Measurements from ENCODE around the gene PLXDC2. TPM values are rescaled to one million over a fixed set of nuclear protein-coding genes. Genes with fewer than 3 reads are reported as not detected.

PLXDC2 gene
- total and polyA plus RNA-seq, 2 donors (not counting 1 experiment from before 2014, with no cell fraction given), result 0.07 TPM

DNA sequence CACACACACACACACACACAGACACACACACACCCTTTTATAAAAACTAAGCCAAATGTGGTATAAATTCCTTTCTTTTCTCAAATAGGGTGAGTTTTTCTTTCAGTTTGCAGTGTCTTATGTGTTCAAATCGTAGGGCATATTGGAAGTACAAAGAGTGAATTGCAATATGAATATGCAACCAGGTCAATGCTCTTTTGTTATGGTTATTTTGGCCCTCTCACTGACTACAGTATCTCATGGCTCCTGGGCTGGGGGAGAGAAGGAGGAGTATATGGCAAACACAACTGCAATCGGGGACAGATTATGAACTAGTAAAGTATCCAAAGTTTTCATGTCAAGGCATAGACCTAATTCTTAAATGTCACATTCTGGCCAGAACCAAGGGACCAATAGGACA, 301.9 kb downstream of the PLXDC2 start:
- H3K79me2 ChIP-seq (ENCODE audit: control insufficient read depth, insufficient read depth, low read length), result no peaks in the 10 kb centered on the region
- H3K4me1 ChIP-seq (ENCODE audit: control insufficient read depth in 2 of 2, insufficient read depth in 2 of 2, low read length in 2 of 2), result no peaks in the 10 kb centered on the region
- no peak for DNase-seq
- POLR2A ChIA-PET, result no interaction called here
- no CpG with 5 or more reads among the region's 2 CpGs for WGBS (ENCODE audit: insufficient coverage)
- H3K9me3 ChIP-seq (ENCODE audit: control extremely low read depth in 1 of 3, control insufficient read depth in 2 of 3, insufficient read depth in 1 of 3, low read length in 2 of 3), result peaks cover 0 to 5% (median 0%) of the 10 kb centered on the region in 3 donors
- TF ChIP-seq, protein P1, sequence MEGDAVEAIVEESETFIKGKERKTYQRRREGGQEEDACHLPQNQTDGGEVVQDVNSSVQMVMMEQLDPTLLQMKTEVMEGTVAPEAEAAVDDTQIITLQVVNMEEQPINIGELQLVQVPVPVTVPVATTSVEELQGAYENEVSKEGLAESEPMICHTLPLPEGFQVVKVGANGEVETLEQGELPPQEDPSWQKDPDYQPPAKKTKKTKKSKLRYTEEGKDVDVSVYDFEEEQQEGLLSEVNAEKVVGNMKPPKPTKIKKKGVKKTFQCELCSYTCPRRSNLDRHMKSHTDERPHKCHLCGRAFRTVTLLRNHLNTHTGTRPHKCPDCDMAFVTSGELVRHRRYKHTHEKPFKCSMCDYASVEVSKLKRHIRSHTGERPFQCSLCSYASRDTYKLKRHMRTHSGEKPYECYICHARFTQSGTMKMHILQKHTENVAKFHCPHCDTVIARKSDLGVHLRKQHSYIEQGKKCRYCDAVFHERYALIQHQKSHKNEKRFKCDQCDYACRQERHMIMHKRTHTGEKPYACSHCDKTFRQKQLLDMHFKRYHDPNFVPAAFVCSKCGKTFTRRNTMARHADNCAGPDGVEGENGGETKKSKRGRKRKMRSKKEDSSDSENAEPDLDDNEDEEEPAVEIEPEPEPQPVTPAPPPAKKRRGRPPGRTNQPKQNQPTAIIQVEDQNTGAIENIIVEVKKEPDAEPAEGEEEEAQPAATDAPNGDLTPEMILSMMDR (IDR thresholded peaks at IDR 0.05), result no peak
- no peak for TF ChIP-seq EZH2 (IDR thresholded peaks at IDR 0.05; ENCODE audit: borderline replicate concordance, insufficient read depth, low read depth, low read length, poor library complexity, severe bottlenecking)
- no peak for ATAC-seq (ENCODE audit: low read depth)
- no peak overlapping the region for H3K4me3 ChIP-seq (ENCODE audit: control extremely low read depth in 1 of 5, extremely low read depth in 1 of 5, insufficient read depth in 1 of 5, low read depth in 2 of 5, low read length in 4 of 5)
- no peaks in the 10 kb centered on the region for H4K20me1 ChIP-seq (ENCODE audit: control insufficient read depth, insufficient read depth, low read length, poor library complexity, severe bottlenecking)
- no peaks in the 10 kb centered on the region for H3K36me3 ChIP-seq (replicated peaks in 1 of 2; ENCODE audit: control extremely low read depth in 1 of 2, control insufficient read depth in 1 of 2, extremely low read depth in 1 of 2, insufficient read depth in 2 of 2, low read length in 1 of 2)
- H3K27ac Mint-ChIP-seq, result no peak overlapping the region
- no peak overlapping the region for H3K9ac ChIP-seq (ENCODE audit: low read length)
- H3K4me1 Mint-ChIP-seq, result no peaks in the 10 kb centered on the region
- no peak overlapping the region for H2AFZ ChIP-seq (ENCODE audit: insufficient read depth, low read depth, low read length, poor library complexity, severe bottlenecking)
- CTCF ChIA-PET, result no interaction called here
- no peaks in the 10 kb centered on the region for H3K27me3 ChIP-seq (replicated peaks in 1 of 4; ENCODE audit: control extremely low read depth in 1 of 4, control insufficient read depth in 3 of 4, insufficient read depth in 4 of 4, low read length in 3 of 4)
- intact Hi-C loops (cut with micrococcal nuclease), result no loop called here
- H3K9me3 Mint-ChIP-seq (ENCODE audit: insufficient read depth), result no peaks in the 10 kb centered on the region
- no peak overlapping the region for H3K4me2 ChIP-seq (replicated peaks; ENCODE audit: low read depth, low read length, poor library complexity, severe bottlenecking)
- H3K27me3 Mint-ChIP-seq, result no peaks in the 10 kb centered on the region
- H3K4me3 Mint-ChIP-seq, result no peak overlapping the region
- H3K27ac ChIP-seq (ENCODE audit: low read length in 2 of 2), result no peak overlapping the region

GRCh38 chr10:20128811-20129210, 312.6 kb downstream of the PLXDC2 start:
- no peak overlapping the region for H3K4me2 ChIP-seq (replicated peaks; ENCODE audit: low read depth, low read length, poor library complexity, severe bottlenecking)
- H4K20me1 ChIP-seq (ENCODE audit: control insufficient read depth, insufficient read depth, low read length, poor library complexity, severe bottlenecking), result no peaks in the 10 kb centered on the region
- no peaks in the 10 kb centered on the region for H3K79me2 ChIP-seq (ENCODE audit: control insufficient read depth, insufficient read depth, low read length)
- peaks cover 0 to under 1% (median 0%) of the 10 kb centered on the region in 3 donors for H3K9me3 ChIP-seq (ENCODE audit: control extremely low read depth in 1 of 3, control insufficient read depth in 2 of 3, insufficient read depth in 1 of 3, low read length in 2 of 3)
- no peak overlapping the region for H3K9ac ChIP-seq (ENCODE audit: low read length)
- H3K27ac Mint-ChIP-seq, result no peak overlapping the region
- H3K4me1 Mint-ChIP-seq, result no peaks in the 10 kb centered on the region
- no peaks in the 10 kb centered on the region for H3K27me3 Mint-ChIP-seq
- no peak overlapping the region for H3K27ac ChIP-seq (ENCODE audit: low read length in 2 of 2)
- no peaks in the 10 kb centered on the region for H3K4me1 ChIP-seq (ENCODE audit: control insufficient read depth in 2 of 2, insufficient read depth in 2 of 2, low read length in 2 of 2)
- no peaks in the 10 kb centered on the region for H3K27me3 ChIP-seq (replicated peaks in 1 of 4; ENCODE audit: control extremely low read depth in 1 of 4, control insufficient read depth in 3 of 4, insufficient read depth in 4 of 4, low read length in 3 of 4)
- no peak for TF ChIP-seq EZH2 (IDR thresholded peaks at IDR 0.05; ENCODE audit: borderline replicate concordance, insufficient read depth, low read depth, low read length, poor library complexity, severe bottlenecking)
- TF ChIP-seq, protein P1 (IDR thresholded peaks at IDR 0.05), result no peak
- ChIA-PET CTCF (no interaction called here), POLR2A (no interaction called here)
- no peak overlapping the region for H2AFZ ChIP-seq (ENCODE audit: insufficient read depth, low read depth, low read length, poor library complexity, severe bottlenecking)
- DNase-seq, result no peak
- intact Hi-C loops (cut with micrococcal nuclease), result no loop called here
- WGBS (ENCODE audit: insufficient coverage), result no CpG with 5 or more reads among the region's 2 CpGs
- peaks cover 11% of the 10 kb centered on the region for H3K9me3 Mint-ChIP-seq (ENCODE audit: insufficient read depth)
- no peak overlapping the region for H3K4me3 ChIP-seq (ENCODE audit: control extremely low read depth in 1 of 5, extremely low read depth in 1 of 5, insufficient read depth in 1 of 5, low read depth in 2 of 5, low read length in 4 of 5)
- ATAC-seq (ENCODE audit: low read depth), result no peak
- no peak overlapping the region for H3K4me3 Mint-ChIP-seq
- H3K36me3 ChIP-seq (replicated peaks in 1 of 2; ENCODE audit: control extremely low read depth in 1 of 2, control insufficient read depth in 1 of 2, extremely low read depth in 1 of 2, insufficient read depth in 2 of 2, low read length in 1 of 2), result no peaks in the 10 kb centered on the region

Measured in B cell (primary cell).